GM12874 (cell line): ENCODE data around the gene FHIT.

Experiments
- CTCF ChIP-seq: IDR thresholded peaks from 2 replicates; pipeline ENCODE4 v1.5.1; 2011; ENCODE audit warnings: low read depth, mild to moderate bottlenecking, control low read depth, low read length, moderate library complexity; ENCODE audit not compliant: insufficient read depth

Gene FHIT

GRCh38 chr3:61114316-61114953 is 136.8 kb downstream of the FHIT start:
- no peak for TF ChIP-seq CTCF

GRCh38 chr3:61111825-61112224 is 139.4 kb downstream of the FHIT start:
- no peak for TF ChIP-seq CTCF

- no peak for TF ChIP-seq CTCF
Observed at GRCh38 chr3:61110576-61110975, 140.7 kb downstream of the FHIT start.

GRCh38 chr3:61108247-61109019 is 142.8 kb downstream of the FHIT start:
- no peak for TF ChIP-seq CTCF

GRCh38 chr3:61094608-61095007 is 156.6 kb downstream of the FHIT start:
- no peak for TF ChIP-seq CTCF

GRCh38 chr3:61093364-61093763 is 157.9 kb downstream of the FHIT start:
- no peak for TF ChIP-seq CTCF

- TF ChIP-seq CTCF = no peak
Observed at GRCh38 chr3:61092870-61093269, 158.4 kb downstream of the FHIT start.
